HG03439 (cell line): Measurements from ENCODE around the gene LRTM2.

ENCODE experiments used
- ATAC-seq: cut with Tn5 transposase; IDR thresholded peaks from one replicate; pipeline ENCODE4 v1.9.1; 2021; ENCODE audit warnings: mild to moderate bottlenecking, moderate library complexity; ENCODE audit not compliant: unreplicated experiment

Gene LRTM2

GRCh38 chr12:1863823-1864222, 43.5 kb downstream of the LRTM2 start:
- ATAC-seq = no peak

- no peak for ATAC-seq
These were observed 44.1 kb downstream of the LRTM2 start for GRCh38 chr12:1864456-1864855.

DNA sequence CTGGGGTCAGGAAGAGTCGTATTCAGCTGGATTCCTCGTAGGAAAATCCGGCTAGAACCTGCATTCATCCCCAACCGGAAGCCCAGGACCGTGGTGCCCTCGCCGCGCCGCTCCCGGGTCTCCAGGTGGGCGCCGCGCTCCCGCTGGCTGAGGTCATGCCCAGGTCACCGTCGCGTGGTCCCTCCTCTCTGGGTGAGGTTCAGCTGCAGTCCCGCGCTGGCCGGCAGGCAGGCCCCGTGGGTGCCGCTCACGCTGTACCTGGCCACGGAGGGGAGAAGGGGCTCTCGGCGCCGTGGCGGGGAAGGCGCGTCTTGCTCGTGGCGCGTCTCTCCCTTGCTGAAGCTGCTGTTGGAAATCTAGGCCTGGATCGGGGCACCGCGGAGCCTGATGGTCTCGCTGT, 44.5 kb downstream of the LRTM2 start:
- no peak for ATAC-seq

DNA sequence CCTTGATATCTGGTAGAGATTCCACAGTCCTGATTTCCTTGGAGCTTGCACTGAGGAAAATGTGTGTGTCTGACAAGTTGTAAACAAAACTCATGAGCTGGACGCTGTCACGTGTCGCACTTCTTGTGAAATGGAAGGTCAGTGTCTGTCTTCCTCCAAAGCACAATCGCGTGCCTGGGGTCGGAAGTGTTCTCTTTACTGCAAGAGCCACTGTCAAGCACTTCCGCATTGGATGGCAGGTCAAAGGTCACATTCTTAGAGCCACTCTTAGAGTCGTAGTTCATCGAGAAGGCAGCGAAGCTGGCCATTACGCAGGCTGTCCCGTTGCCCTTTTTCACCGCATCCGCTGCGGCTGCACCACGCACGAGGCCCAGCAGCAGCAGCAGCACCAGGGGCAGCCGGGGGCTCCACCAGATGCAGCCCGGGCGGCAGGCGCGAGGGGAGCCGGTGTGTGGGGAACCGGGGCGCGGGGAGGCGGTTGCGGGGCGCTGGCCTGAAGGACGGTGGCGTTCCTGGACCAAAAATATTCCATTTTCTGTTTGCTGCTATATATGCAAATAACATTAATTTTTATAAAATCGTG, 45.0 kb downstream of the LRTM2 start:
- no peak for ATAC-seq

GRCh38 chr12:1869145-1869544, 48.8 kb downstream of the LRTM2 start:
- no peak for ATAC-seq

- ATAC-seq = no peak
These were observed 49.7 kb downstream of the LRTM2 start for GRCh38 chr12:1870086-1870485.

DNA sequence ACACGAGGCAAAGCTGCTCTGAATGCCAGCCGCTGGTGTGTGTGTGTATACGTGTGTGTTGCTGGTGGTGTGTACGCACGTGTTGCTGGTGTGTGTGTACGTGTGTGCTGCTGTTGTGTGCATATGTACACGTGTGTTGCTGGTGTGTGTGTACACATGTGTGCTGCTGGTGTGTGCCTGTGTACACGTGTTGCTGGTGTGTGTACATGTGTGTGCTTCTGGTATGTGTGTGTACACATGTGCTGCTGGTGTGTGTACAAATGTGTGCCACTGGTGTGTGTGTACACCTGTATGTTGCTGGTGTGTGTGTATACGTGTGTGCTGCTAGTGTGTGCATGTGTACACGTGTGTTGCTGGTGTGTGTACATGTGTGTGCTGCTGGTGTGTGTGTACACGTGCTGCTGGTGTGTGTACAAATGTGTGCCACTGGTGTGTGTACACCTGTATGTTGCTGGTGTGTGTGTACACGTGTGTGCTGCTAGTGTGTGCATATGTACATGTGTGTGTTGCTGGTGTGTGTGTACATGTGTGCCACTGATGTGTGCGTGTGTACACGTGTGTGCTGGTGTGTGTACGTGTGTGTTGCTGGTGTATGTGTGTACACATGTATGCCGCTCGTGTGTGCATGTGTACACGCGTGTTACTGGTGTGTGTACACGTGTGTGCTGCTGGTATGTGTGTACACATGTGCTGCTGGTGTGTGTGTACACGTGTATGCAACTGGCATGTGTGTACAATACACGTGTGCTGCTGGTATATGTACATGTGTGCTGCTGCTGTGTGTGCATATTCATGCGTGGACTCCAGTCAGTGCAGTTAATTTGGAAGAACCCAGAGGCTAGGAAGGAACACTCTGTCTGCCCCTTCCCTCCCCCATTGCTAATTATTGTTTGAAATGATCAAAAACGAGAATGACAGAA, 50.9 kb downstream of the LRTM2 start:
- no peak for ATAC-seq

DNA sequence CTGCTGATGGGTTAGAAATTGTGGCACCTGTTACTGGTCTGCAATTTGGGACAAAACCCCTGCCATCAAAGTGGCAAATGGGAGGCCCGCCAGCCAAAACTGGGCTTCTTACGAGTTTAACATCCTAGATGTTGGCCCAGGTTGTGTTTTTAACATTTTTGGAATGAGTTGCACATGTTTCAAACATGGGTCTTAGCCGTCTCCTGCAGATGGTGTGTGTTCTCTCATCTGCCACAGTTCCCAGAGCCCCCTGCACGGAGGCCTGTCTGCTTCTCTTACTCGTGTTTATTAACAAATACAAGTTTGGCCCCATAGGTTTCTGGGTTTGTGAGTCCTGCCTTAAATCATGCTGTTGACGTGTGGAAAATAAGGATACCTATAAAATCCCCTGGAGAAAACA, 51.6 kb downstream of the LRTM2 start:
- no peak for ATAC-seq

DNA sequence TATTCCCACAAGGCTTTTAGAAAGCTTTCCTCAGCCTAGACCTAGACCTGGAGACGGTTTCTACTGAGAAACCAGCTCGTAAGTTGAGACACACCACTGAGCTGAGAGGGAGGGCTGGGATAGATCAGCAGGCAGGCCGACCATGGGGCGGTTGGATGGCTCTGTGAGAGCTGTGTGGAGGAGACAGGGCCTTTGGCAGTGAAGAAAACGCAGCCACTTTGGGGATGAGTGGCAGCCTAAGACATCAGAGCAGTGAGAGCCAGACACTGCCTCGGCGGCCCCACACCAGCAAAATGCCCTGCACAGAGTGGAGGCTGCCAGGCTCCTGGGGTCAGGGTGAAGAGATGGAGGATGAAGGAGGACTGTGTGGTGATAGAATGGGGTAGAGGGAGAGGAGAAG, 52.1 kb downstream of the LRTM2 start:
- no peak for ATAC-seq

GRCh38 chr12:1873531-1874510, 53.5 kb downstream of the LRTM2 start:
- ATAC-seq = no peak

GRCh38 chr12:1875608-1876007, 55.2 kb downstream of the LRTM2 start:
- ATAC-seq = no peak

GRCh38 chr12:1876086-1876485, 55.7 kb downstream of the LRTM2 start:
- ATAC-seq = no peak

- no peak for ATAC-seq
These were observed 57.0 kb downstream of the LRTM2 start for GRCh38 chr12:1877169-1877878.

GRCh38 chr12:1878214-1878613, 57.8 kb downstream of the LRTM2 start:
- ATAC-seq = no peak

GRCh38 chr12:1878695-1879094, 58.3 kb downstream of the LRTM2 start:
- ATAC-seq = no peak

DNA sequence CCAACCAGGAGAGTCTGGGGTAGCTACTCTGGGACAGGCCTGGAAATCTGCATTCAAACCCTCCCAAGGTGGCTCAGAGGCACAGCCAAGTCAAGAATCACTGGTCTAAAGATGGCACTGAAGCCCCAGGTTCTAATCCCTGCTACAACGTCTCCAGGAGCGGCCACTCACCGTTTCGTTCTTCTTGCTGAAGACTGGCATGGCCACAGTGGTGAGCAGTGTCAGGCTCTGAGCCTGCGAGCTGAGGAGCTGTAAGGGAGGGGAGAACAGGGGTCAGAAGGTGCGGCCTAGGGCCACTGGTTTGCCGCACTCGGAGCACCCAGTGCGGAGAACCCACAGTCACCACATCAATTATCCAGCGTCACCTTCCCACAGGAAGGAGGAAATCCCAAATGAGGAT, 59.3 kb downstream of the LRTM2 start:
- no peak for ATAC-seq

DNA sequence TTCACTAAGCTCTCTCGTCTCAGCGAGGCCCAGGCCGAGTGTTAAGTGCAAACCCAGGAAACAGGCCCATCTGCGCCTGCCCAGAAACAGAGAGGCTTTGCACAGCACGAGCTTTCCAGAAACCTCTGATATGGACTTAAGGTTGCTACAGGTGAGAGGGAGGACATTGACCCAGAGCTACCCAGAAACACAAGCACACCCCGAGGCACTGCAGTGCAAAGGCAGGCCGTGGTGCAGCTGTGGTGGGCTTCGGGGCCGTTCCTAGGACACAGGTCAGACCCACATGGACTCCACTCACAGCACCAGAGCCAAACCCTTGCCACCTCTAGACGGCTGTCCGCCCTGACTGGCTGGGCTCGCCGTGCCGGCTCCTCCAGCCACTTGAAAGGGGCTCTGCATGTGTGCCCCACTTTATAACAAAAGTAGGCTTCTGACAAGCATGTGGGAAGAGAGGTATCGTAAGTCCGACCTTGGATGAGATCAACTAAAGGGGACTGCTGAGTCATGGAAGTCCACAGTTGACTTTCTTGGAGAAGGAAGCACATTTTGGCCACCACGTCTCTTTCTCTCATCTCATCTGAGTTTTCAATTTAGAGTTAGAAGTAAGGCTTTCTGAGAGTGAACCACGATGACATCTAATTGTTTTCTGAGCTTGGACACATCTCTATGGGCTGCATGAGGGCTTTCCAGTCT, 59.9 kb downstream of the LRTM2 start:
- no peak for ATAC-seq

GRCh38 chr12:1880876-1881275, 60.5 kb downstream of the LRTM2 start:
- no peak for ATAC-seq

DNA sequence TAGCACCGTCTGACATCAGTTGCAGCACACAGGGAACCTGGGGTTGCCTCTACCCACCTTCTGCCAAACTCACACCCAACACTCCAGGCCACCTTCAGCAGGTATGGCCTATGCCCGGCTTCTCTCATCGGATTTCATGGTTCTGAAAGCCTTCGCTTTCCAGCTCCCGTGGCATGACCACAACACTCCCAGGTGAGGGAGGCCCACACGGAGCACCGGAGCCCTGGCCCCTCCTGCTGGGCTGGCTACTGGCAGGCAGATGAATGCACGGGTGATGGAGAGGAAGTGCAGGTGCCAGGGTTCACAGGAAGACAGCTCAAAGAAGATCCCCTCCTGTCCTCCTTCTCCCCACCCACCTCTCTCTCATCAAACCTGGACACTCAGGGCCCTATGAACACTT, 60.9 kb downstream of the LRTM2 start:
- ATAC-seq = no peak

DNA sequence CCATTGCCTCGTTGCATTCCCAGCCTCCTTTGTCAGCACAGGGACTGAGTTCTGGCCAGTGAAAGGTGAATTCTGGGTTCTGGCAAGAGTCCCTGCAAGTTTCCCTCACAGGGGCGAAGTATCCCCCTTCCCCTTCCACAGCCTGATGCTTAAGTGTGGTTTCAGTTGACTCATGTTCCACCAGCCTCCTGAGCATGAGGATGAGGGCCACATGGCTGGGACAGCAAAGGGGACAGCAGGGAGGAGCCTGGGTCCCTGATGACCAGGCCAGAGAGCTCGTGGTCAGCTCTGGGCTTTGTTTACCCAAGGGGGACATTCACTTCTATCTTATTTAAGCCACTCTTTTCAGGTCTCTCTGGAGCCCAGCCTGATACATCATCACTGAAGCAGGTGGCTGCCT, 61.6 kb downstream of the LRTM2 start:
- ATAC-seq = no peak
